H1 (cell line): ENCODE results near the gene CNPY4. TPM values are rescaled to one million over a fixed set of nuclear protein-coding genes. Genes with fewer than 3 reads are reported as not detected.

Source experiments
- BRCA1 ChIP-seq: IDR thresholded peaks from 2 replicates; pipeline ENCODE4 v1.6.1; 2012; ENCODE audit warnings: low read depth, low read length, improper control_type of control experiment
- CTBP2 ChIP-seq: IDR thresholded peaks from 2 replicates; pipeline ENCODE4 v1.7.0; 2011; ENCODE audit warnings: borderline replicate concordance, mild to moderate bottlenecking, moderate library complexity, mixed read lengths, low read length; ENCODE audit not compliant: insufficient read depth, insufficient read length
- PHF8 ChIP-seq: fragments of 200-600 bp; sonication (generic); conservative IDR thresholded peaks from 2 replicates; pipeline ENCODE4 v1.7.1; 2012; ENCODE audit warnings: low read depth, mild to moderate bottlenecking, inconsistent platforms, low read length, moderate library complexity
- SAP30 ChIP-seq: fragments of 300-600 bp; sonication (generic); IDR thresholded peaks from 2 replicates; pipeline ENCODE4 v1.7.1; 2012; ENCODE audit warnings: low read length, moderate library complexity, mild to moderate bottlenecking, inconsistent platforms; ENCODE audit not compliant: insufficient read depth, insufficient replicate concordance
- SIX5 ChIP-seq: IDR thresholded peaks from 2 replicates; pipeline ENCODE4 v1.6.1; 2011; ENCODE audit warnings: mild to moderate bottlenecking, low read depth, low read length
- polyA plus RNA-seq, 7 experiments: library from polyadenylated mRNA; depleted of rRNA in 3 of 7; stranded (reverse) in 5 of 7; unstranded in 2 of 7; fragments of >200 nt in 5 of 7; fragments of 200-250 nt in 2 of 7; gene quantifications; 1 replicate in 5 of 7; 2 replicates in 1 of 7; 4 replicates in 1 of 7; pipeline versions ENCODE4 v1.2.1 to v1.2.3, GENCODE V29; 2011 to 2013; ENCODE audit warnings: missing spikeins in 2 of 7, mixed read lengths in 2 of 7
- total RNA-seq: library from RNA; stranded (reverse); fragmentation: NEBNext Ultra II Directional; extraction: Animal tissue kit (Norgen Biotek cat#: 25700); gene quantifications from 2 replicates; pipeline ENCODE4 v1.2.1, GENCODE V29; 2021
- TF ChIP-seq, protein P1 (sequence below): fragments of 300-600 bp; sonication (generic); IDR thresholded peaks from 2 replicates; pipeline ENCODE4 v1.7.1; 2012; ENCODE audit warnings: low read length, moderate library complexity, mild to moderate bottlenecking, inconsistent platforms; ENCODE audit not compliant: insufficient replicate concordance

The CNPY4 gene
- total and polyA plus RNA-seq, 2 of the 8 experiments (the other 6 are each of a cell fraction or from before 2014, with no cell fraction given): 10.2 to 15.3 TPM

DNA sequence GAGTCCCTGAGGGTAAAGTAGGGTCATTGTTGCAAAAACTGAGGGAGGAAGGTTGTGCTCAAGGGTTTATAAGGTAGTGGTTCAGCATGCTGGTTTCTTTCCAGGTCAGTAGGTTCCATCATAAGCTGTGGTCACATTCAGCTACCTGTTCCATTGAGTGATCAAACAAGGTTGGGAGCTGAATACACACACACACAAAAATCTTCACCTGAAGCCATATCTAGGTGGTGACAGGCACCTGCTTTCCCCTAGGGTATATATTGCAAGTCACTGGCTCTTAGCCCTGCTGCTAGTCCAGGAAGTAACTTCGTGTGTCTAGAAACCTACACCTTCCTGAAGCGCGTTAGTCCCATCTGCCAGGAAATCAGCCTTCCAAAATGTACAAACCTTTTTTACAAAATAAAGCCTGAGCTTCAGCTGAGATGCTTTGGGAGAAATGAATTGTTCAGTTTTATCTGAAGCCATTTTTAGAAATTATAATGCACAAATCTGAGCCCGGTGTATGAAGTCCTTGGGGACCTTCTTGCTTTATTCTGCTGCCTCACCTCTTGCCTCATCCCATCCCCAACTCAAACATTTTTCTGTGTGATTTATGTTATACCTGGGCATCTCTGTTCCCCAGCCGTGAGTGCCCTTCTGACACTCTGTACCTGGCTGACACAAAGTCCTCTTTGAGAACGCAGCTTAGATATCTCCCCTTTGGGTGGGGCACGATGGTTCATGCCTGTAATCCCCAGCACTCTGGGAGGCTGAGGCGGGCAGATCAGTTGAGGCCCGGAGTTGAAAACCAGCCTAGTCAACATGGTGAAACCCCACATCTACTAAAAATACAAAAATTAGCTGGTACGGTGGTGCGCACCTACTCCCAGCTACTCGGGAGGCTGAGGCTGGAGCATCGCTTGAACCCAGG, 18.7 kb downstream of the CNPY4 start (continued):
- TF ChIP-seq PHF8: no peak
- no peak for TF ChIP-seq SIX5
- no peak for TF ChIP-seq CTBP2
- TF ChIP-seq, protein P1, sequence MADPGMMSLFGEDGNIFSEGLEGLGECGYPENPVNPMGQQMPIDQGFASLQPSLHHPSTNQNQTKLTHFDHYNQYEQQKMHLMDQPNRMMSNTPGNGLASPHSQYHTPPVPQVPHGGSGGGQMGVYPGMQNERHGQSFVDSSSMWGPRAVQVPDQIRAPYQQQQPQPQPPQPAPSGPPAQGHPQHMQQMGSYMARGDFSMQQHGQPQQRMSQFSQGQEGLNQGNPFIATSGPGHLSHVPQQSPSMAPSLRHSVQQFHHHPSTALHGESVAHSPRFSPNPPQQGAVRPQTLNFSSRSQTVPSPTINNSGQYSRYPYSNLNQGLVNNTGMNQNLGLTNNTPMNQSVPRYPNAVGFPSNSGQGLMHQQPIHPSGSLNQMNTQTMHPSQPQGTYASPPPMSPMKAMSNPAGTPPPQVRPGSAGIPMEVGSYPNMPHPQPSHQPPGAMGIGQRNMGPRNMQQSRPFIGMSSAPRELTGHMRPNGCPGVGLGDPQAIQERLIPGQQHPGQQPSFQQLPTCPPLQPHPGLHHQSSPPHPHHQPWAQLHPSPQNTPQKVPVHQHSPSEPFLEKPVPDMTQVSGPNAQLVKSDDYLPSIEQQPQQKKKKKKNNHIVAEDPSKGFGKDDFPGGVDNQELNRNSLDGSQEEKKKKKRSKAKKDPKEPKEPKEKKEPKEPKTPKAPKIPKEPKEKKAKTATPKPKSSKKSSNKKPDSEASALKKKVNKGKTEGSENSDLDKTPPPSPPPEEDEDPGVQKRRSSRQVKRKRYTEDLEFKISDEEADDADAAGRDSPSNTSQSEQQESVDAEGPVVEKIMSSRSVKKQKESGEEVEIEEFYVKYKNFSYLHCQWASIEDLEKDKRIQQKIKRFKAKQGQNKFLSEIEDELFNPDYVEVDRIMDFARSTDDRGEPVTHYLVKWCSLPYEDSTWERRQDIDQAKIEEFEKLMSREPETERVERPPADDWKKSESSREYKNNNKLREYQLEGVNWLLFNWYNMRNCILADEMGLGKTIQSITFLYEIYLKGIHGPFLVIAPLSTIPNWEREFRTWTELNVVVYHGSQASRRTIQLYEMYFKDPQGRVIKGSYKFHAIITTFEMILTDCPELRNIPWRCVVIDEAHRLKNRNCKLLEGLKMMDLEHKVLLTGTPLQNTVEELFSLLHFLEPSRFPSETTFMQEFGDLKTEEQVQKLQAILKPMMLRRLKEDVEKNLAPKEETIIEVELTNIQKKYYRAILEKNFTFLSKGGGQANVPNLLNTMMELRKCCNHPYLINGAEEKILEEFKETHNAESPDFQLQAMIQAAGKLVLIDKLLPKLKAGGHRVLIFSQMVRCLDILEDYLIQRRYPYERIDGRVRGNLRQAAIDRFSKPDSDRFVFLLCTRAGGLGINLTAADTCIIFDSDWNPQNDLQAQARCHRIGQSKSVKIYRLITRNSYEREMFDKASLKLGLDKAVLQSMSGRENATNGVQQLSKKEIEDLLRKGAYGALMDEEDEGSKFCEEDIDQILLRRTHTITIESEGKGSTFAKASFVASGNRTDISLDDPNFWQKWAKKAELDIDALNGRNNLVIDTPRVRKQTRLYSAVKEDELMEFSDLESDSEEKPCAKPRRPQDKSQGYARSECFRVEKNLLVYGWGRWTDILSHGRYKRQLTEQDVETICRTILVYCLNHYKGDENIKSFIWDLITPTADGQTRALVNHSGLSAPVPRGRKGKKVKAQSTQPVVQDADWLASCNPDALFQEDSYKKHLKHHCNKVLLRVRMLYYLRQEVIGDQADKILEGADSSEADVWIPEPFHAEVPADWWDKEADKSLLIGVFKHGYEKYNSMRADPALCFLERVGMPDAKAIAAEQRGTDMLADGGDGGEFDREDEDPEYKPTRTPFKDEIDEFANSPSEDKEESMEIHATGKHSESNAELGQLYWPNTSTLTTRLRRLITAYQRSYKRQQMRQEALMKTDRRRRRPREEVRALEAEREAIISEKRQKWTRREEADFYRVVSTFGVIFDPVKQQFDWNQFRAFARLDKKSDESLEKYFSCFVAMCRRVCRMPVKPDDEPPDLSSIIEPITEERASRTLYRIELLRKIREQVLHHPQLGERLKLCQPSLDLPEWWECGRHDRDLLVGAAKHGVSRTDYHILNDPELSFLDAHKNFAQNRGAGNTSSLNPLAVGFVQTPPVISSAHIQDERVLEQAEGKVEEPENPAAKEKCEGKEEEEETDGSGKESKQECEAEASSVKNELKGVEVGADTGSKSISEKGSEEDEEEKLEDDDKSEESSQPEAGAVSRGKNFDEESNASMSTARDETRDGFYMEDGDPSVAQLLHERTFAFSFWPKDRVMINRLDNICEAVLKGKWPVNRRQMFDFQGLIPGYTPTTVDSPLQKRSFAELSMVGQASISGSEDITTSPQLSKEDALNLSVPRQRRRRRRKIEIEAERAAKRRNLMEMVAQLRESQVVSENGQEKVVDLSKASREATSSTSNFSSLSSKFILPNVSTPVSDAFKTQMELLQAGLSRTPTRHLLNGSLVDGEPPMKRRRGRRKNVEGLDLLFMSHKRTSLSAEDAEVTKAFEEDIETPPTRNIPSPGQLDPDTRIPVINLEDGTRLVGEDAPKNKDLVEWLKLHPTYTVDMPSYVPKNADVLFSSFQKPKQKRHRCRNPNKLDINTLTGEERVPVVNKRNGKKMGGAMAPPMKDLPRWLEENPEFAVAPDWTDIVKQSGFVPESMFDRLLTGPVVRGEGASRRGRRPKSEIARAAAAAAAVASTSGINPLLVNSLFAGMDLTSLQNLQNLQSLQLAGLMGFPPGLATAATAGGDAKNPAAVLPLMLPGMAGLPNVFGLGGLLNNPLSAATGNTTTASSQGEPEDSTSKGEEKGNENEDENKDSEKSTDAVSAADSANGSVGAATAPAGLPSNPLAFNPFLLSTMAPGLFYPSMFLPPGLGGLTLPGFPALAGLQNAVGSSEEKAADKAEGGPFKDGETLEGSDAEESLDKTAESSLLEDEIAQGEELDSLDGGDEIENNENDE: no peak
- TF ChIP-seq SAP30: no peak
- TF ChIP-seq BRCA1: no peak
